GF-D8 (cell line): ENCODE measurements around the gene KRT5.
"Not testable (repeated sequence)": the region's sequence is repeated elsewhere in the genome, so short reads cannot be mapped to it uniquely, and the experiment has no call there.

ENCODE experiments used
- DNase-seq: peaks from one replicate; lab custom pipeline; 2025; lab: John Stamatoyannopoulos, UW

Gene KRT5

GRCh38 chr12:52494100-52494499 lies 26.1 kb downstream of the KRT5 start:
- no peak for DNase-seq

GRCh38 chr12:52493172-52493571 lies 27.0 kb downstream of the KRT5 start, which contains the start of gene KRT6A:
Gene KRT6A (minus strand): TSS chr12:52493257. CDS start chr12:52493188, 69 bp downstream.
- DNase-seq: no peak

- DNase-seq: not testable (repeated sequence)
Observed at GRCh38 chr12:52492405-52492804, 27.8 kb downstream of the KRT5 start.

- not testable (repeated sequence) for DNase-seq
Observed at GRCh38 chr12:52491495-52491894, 28.7 kb downstream of the KRT5 start.

- DNase-seq: no peak
Observed at GRCh38 chr12:52488736-52489135, 31.5 kb downstream of the KRT5 start.

GRCh38 chr12:52487744-52488443 lies 32.3 kb downstream of the KRT5 start:
- not testable (repeated sequence) for DNase-seq

GRCh38 chr12:52487211-52487610 lies 33.0 kb downstream of the KRT5 start:
- no peak for DNase-seq

- no peak for DNase-seq
Observed at GRCh38 chr12:52486166-52487105, 33.8 kb downstream of the KRT5 start.

- DNase-seq: no peak
Observed at GRCh38 chr12:52480073-52480472, 40.1 kb downstream of the KRT5 start.

GRCh38 chr12:52477651-52478050 lies 42.5 kb downstream of the KRT5 start:
- DNase-seq: no peak

GRCh38 chr12:52474212-52474611 lies 46.0 kb downstream of the KRT5 start:
- DNase-seq: no peak

- DNase-seq: no peak
Observed at GRCh38 chr12:52473768-52474167, 46.4 kb downstream of the KRT5 start, which contains the start of gene KRT6C. Gene KRT6C (minus strand): TSS chr12:52473805. CDS start chr12:52473737, 68 bp downstream.

- DNase-seq: no peak
Observed at GRCh38 chr12:52469853-52470252, 50.3 kb downstream of the KRT5 start.

- no peak for DNase-seq
Observed at GRCh38 chr12:52464897-52465296, 55.3 kb downstream of the KRT5 start.
